GM12872 (cell line): Measurements from ENCODE around the gene PDZRN3.

Experiments used
- TF ChIP-seq, protein P1 (sequence below): IDR thresholded peaks from 3 replicates; pipeline ENCODE4 v1.5.1; 2011; ENCODE audit warnings: low read depth, mild to moderate bottlenecking, low read length, moderate library complexity; ENCODE audit not compliant: insufficient read depth

The PDZRN3 gene

DNA sequence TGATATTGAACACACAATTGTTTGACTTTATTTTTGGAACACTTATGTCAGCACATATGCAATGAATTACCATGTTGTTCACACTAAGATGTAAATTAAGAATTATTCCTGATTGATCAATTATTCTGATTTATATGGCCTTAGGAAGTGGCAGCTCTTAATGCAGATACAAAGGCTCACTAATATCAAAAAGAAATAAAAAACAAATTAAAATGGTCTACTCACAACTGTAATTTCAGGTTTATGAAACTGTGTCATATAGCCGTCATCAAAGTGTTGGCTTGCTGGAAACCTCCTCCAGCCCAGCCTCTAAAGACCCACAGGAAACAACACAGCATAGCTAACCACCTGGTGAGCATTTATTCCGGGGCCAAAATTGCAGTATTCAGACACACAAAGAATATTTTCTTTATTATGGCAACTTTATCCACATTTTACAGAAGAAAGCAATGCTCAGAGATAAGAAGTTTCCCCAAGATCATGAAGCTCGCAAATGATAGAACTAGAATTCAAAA, 33.4 kb downstream of the PDZRN3 start:
- TF ChIP-seq, protein P1, sequence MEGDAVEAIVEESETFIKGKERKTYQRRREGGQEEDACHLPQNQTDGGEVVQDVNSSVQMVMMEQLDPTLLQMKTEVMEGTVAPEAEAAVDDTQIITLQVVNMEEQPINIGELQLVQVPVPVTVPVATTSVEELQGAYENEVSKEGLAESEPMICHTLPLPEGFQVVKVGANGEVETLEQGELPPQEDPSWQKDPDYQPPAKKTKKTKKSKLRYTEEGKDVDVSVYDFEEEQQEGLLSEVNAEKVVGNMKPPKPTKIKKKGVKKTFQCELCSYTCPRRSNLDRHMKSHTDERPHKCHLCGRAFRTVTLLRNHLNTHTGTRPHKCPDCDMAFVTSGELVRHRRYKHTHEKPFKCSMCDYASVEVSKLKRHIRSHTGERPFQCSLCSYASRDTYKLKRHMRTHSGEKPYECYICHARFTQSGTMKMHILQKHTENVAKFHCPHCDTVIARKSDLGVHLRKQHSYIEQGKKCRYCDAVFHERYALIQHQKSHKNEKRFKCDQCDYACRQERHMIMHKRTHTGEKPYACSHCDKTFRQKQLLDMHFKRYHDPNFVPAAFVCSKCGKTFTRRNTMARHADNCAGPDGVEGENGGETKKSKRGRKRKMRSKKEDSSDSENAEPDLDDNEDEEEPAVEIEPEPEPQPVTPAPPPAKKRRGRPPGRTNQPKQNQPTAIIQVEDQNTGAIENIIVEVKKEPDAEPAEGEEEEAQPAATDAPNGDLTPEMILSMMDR, result no peak

DNA sequence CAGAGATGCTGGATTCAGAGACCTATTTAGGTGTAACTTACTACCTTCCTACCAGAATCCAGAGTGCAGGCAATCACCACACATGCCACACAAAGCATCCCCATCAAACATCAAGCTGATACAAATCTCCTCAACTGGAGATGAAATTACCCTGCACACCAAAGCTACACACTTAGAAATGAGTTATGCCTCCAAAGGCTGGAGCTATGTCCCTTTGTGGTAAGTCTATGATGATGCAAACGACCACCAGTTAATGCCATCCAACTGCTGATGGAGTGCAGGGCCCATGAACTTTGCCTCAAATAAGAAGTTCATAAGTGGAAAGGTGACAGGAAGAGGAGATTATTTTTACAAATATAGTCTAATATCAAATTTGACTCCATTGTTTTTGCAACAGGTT, 38.1 kb downstream of the PDZRN3 start:
- TF ChIP-seq, protein P1, result no peak

DNA sequence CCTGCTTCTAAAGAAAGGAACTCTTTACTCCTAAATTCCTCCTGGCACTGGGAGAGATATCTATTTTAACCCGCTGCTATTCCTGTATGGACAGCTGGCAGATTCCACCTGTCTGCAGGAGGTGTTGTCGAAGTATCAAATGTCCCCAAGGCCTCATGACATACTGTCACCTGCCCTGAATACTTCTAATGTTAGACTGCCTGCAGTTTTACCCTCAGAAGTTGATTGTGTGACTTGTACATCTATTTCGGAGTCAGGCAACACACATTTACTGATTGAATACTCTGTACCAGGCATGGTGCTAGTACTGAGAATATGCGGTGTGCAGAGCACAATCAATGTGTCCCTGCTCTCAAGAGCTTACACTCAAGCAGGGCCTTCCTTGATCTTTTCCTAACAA, 38.6 kb downstream of the PDZRN3 start:
- TF ChIP-seq, protein P1, result no peak

DNA sequence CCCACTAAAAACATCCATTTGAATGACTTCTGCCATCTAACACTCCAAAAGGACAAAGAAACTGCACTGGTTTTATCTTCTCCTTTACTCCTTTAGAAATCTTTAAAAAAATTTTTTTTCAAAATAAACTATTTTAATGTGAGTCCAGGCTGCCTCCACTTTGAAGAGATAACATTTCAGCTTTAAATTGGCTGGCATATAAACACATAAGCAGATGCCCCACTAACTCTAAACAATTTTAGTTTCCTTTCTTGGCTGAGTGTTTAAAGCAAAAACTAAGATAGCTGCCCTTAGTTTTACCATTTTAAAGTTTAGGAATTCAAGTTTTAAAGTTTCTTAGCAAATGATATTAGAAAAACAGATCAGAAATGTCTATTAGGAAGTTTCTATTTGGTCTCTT, 39.9 kb downstream of the PDZRN3 start:
- TF ChIP-seq, protein P1, result no peak

DNA sequence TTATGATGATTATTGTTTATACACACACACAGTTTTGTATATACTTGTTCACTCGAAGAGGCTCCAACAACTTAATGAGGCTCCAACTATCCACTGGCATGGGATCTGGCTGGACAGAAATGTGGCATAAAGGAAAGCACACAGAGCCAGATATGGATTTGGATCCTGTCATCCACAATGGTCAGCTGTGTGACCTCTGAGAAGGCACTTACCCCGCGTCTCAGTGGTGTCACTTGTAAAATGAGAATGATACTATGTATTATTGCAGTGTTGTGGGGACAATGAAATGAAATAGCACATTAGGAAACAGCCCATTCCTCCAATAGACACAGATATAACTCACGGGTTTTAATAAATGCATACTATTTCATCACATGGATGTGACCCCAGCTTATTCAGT, 42.2 kb downstream of the PDZRN3 start:
- TF ChIP-seq, protein P1, result no peak

DNA sequence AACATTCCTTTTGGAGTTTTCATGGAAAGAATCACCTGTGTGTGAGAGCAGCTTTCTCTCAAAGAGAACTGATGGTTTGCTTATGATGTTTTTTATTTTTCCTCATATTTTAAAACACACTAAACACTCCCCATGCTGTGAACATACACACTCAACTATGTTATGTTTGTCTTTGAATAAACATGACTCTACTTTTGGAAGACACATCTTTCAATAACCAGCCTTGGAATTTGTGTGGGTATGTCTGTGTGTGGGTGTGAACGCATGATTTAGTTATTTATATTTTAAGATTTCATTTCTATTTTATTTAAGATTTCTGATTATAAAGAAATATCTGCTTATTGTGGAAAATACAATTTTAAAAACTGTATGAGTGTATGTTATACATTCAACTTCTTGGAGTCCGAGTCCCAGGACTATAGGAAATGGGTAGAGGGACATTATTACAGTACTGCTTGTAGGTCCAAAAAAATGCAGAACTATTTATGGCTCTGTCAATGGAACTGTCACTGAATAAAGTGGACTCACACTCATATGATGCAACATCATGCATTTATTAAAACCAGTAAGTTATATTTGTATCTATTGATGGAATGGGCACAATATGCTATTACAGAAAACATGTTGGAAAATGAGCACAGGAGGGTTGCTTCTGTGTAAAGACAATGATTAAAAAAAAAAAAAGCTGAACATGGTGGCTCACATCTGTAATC, 43.5 kb downstream of the PDZRN3 start:
- TF ChIP-seq, protein P1, result no peak

DNA sequence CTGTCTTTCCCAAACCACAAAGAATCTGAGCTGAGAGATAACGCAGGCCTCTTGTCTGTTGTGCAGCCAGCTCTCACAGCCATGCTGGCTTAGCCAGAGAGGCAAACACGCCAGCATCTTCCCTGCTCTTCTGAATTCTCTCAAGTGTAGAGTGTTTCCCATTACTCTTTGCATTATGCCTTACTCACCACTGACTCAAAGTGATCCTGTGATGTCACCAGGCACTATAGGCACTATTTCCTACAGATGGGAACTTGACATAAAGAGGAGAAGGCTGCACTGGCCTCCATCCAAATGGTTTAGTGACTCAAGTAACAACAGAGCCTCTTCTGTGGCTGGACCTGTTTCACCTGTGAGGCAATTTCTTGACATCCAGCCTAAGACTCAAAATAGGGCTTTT, 44.4 kb downstream of the PDZRN3 start:
- TF ChIP-seq, protein P1, result no peak
